Lower leg skin (tissue), 3 donors: ENCODE results near the gene TPK1.

ENCODE experiments used
- CTCF ChIP-seq, 3 donors: fragments of 450-650 bp; IDR thresholded peaks; one replicate each; pipeline ENCODE4 v1.5.1; 2016; ENCODE audit warnings: antibody characterized with exemption in 3 of 3, mild to moderate bottlenecking in 3 of 3, moderate library complexity in 2 of 3
- POLR2A ChIP-seq, 2 donors: fragments of 450-650 bp; IDR thresholded peaks; one replicate each; pipeline ENCODE4 v1.6.1; 2016 to 2017; ENCODE audit warnings: antibody characterized with exemption in 2 of 2, mild to moderate bottlenecking in 1 of 2, moderate library complexity in 1 of 2

GRCh38 chr7:144547888-144548287, 288.0 kb downstream of the TPK1 start:
- TF ChIP-seq CTCF (IDR thresholded peaks at IDR 0.05) (no peak), POLR2A (IDR thresholded peaks at IDR 0.05) (no peak)
